Left forelimb (tissue), 1 donor: Measurements from ENCODE around the gene QRICH1.
A peak's percentile ranks its signal among the peaks of the same experiment; 100 is the strongest.

Experiments used
- DNase-seq: peaks from one replicate; pipeline ENCODE4 v3.0.0-alpha.2; 2018; ENCODE audit warnings: low spot score

The QRICH1 gene

GRCh38 chr3:48997714-48998637 is 95.9 kb downstream of the QRICH1 start:
- no peak for DNase-seq

GRCh38 chr3:48997102-48997635 is 96.7 kb downstream of the QRICH1 start:
- no peak for DNase-seq

- DNase-seq: no peak
Measured at GRCh38 chr3:48996640-48997039, 97.2 kb downstream of the QRICH1 start.

- no peak for DNase-seq
Measured at GRCh38 chr3:48993834-48994233, 100.0 kb downstream of the QRICH1 start.

- DNase-seq: no peak
Measured at GRCh38 chr3:48991851-48992545, 101.9 kb downstream of the QRICH1 start.

- DNase-seq: no peak
Measured at GRCh38 chr3:48990636-48991469, 103.0 kb downstream of the QRICH1 start.

GRCh38 chr3:48989796-48990635 is 103.9 kb downstream of the QRICH1 start, which contains the start of gene P4HTM:
P4HTM (plus strand) TSS chr3:48990241; CDS start chr3:48990257, 16 bp downstream.
- peak; percentile 90 for DNase-seq

GRCh38 chr3:48989126-48989795 is 104.6 kb downstream of the QRICH1 start:
- no peak for DNase-seq

GRCh38 chr3:48985831-48986376 is 108.0 kb downstream of the QRICH1 start:
- DNase-seq: no peak

- no peak for DNase-seq
Measured at GRCh38 chr3:48984663-48985062, 109.2 kb downstream of the QRICH1 start.

- DNase-seq: no peak
Measured at GRCh38 chr3:48983096-48983495, 110.8 kb downstream of the QRICH1 start.

GRCh38 chr3:48982686-48983085 is 111.2 kb downstream of the QRICH1 start:
- DNase-seq: no peak

- DNase-seq: no peak
Measured at GRCh38 chr3:48982016-48982415, 111.9 kb downstream of the QRICH1 start.

GRCh38 chr3:48980295-48980694 is 113.6 kb downstream of the QRICH1 start:
- DNase-seq: no peak
